ENCODE results near the gene CRHR1.

DNA sequence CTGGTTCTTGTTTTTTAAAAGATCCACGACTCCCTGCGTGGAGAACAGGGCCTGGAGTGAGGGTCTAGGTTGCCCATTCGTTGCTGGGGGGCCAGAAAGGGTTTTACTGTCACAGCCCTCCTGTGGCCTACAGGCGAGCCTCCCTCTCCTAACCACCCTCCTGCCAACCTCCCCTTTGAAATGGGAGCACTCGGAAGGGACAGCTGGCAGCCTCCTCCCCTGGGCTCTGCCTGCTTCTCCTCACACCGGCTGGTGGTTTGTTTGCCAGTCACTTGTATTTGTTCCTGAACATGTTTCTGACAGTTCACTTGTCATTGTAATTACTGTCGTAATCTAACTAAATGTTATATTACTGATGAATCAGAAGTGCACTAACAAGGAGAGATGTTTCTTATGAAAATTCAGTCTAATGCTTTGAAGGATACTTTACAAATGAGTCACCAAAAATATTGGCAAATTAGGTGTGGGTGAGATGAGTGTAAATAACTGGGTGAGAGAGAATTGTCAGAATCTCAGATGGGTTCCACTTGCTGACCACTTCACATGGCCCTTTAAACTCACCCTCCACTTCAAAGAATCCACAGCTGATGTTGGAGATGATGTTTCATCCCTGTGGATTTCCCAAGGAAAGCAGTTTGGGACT, 57.9 kb downstream of the CRHR1 start:
- TF ChIP-seq, protein P1, sequence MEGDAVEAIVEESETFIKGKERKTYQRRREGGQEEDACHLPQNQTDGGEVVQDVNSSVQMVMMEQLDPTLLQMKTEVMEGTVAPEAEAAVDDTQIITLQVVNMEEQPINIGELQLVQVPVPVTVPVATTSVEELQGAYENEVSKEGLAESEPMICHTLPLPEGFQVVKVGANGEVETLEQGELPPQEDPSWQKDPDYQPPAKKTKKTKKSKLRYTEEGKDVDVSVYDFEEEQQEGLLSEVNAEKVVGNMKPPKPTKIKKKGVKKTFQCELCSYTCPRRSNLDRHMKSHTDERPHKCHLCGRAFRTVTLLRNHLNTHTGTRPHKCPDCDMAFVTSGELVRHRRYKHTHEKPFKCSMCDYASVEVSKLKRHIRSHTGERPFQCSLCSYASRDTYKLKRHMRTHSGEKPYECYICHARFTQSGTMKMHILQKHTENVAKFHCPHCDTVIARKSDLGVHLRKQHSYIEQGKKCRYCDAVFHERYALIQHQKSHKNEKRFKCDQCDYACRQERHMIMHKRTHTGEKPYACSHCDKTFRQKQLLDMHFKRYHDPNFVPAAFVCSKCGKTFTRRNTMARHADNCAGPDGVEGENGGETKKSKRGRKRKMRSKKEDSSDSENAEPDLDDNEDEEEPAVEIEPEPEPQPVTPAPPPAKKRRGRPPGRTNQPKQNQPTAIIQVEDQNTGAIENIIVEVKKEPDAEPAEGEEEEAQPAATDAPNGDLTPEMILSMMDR (conservative IDR thresholded peaks at IDR 0.05), result no peak
- no peak for TF ChIP-seq EZH2 (IDR thresholded peaks at IDR 0.05; ENCODE audit: low read depth)
